Colon (tissue), 2 donors: Measurements from ENCODE around the gene DNAJA2.
"Not testable (repeated sequence)": the region's sequence is repeated elsewhere in the genome, so short reads cannot be mapped to it uniquely, and the experiment has no call there.

ENCODE experiments used
- FAIRE-seq: peaks from 2 replicates; lab custom pipeline; 2012; peaks lifted over from hg19 to GRCh38; lab: Jason Lieb, UNC
- donor health status: control.
- donor health status: control.

DNAJA2 gene

GRCh38 chr16:46973207-46973995 lies at the start of gene DNAJA2:
TSS of gene DNAJA2 (minus strand) at chr16:46973674. CDS start at chr16:46973572, 102 bp downstream.
- FAIRE-seq: no peak

- FAIRE-seq: no peak
These were observed 46.1 kb upstream of the DNAJA2 start for GRCh38 chr16:47019568-47019967.

DNA sequence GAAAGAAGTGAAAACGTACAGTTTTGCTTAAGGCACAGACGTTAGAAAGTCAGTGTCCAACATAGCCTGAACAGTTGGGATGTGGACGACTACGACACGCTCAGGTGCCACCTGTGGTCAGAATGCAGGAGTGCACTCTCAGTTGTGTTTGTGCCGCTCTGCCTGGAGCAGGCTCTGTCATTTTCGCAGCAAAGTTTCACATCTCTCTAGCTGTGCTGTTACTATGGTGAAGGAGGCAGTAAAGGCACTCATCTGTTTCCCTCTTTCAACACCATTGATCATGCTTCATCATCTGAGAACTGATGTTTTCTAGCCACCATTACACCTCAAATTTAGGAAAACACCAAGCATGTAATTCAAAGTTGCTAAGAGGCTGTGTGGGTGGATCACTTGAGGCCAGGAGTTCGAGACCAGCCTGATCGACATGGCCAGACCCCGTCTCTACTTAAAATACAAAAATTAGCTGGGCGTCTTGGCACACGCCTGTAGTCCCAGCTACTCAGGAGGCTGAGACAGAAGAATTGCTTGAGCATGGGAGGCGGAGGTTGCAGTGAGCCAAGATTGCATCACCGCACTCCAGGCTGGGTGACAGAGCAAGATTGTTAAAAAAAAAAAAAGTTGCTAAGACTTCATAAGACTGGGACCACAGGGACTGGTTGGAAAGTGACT lies 44.9 kb upstream of the DNAJA2 start:
- FAIRE-seq: no peak

DNA sequence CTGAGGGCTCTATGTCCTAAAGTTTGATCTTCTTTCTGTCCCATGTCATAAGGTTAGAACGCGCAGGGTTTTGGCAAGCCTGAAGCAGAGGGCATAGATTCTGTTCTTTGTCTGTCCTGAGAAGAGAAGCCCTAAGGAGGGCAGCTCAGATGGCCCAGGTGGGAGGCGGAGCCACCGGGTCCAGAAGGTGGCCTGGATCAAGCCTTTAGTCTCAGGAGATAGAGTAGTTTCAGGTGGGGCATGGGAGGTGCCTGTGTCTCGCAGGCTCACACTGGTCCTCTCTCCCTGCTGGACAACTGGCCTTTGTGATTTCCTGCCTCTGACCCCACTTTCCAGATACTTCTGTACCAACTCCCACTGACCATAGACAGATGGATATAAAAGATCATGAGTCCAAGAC lies 44.2 kb upstream of the DNAJA2 start:
- FAIRE-seq: no peak

- no peak for FAIRE-seq
These were observed 43.2 kb upstream of the DNAJA2 start for GRCh38 chr16:47016700-47017133.

GRCh38 chr16:47013910-47014309 lies 40.4 kb upstream of the DNAJA2 start:
- FAIRE-seq: no peak

- no peak for FAIRE-seq
These were observed 39.7 kb upstream of the DNAJA2 start for GRCh38 chr16:47013172-47013571.

GRCh38 chr16:47010812-47011211 lies 37.3 kb upstream of the DNAJA2 start:
- not testable (repeated sequence) for FAIRE-seq

- no peak for FAIRE-seq
These were observed 35.1 kb upstream of the DNAJA2 start for GRCh38 chr16:47008612-47009011.

DNA sequence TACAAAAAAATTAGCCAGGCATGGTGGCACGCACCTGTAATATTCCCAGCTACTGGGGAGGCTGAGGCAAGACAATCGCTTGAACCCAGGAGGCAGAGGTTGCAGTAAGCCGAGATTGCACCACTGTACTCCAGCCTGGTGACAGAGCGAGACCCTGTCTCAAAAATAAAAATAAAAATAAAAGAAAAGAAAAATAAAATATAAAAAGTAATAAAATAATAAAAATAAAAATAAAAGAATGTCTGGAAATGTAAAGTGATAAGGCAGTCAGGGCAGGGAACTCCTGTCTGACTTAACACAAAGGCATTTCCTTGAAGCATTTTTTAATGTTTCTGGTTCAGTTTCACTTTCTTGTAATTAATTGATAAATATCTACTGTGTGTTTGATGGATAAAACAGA lies 34.7 kb upstream of the DNAJA2 start:
- no peak for FAIRE-seq

DNA sequence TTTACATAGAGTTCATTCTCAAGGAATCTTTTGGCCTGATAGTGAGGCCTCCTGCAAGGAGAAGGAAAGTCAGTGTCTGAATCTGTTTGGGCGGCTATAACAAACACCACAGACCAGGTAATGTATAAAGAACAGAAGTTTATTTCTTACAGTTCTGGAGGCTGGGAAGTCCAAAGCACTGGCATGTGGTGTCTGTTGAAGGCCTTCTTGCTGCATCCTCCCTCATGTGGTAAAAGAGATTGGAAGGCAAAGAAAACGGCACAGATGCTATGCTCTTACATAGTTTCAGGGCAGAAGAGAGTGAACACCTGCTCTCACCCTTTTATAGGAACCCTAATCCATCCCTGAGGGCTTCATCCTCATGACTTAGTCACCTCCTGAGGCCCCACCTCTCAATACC lies 31.2 kb upstream of the DNAJA2 start:
- FAIRE-seq: no peak

GRCh38 chr16:47000066-47000465 lies 26.6 kb upstream of the DNAJA2 start:
- not testable (repeated sequence) for FAIRE-seq

GRCh38 chr16:46997844-46998243 lies 24.4 kb upstream of the DNAJA2 start:
- FAIRE-seq: no peak

DNA sequence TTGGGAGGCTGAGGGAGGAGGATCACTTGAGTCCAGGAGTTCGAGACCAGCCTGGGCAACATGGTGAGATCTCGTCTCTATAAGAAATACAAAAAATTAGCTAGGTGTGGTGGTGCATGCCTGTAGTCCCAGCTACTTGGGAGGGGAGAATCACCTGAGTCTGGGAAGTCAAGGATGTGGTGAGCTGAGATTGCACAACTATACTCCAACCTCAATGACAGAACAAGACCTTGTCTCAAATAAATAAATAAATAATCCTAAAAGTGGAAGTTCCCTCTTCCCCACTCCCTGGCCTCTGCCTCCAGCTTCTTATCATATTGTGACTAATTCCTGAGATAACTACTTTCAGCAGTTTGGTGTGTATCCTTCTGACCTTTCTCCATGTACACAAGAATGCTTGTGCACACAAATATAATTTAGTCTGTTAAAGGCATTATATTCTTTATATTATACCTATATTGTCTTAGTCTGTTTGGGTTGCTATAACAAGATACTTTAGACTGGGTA lies 23.5 kb upstream of the DNAJA2 start:
- FAIRE-seq: no peak

DNA sequence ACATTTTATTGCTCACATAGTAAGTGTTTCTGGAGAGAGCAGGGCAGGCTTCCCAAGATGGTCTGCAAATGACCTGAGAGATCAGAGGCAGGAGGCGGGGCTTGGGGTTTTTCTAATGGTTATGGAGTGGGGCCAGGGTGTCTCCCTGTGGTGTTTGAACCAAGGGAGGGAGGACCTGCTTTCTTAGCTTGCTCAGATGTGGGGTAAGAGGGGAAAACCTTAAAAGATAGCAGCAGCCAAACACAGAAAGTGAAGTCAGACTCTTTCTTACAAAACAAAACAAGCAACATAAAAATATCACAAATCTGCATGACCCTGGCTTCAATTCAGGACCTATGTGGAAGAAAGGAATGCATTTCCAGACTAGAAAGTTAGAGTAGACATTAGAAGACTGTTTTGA lies 22.9 kb upstream of the DNAJA2 start:
- FAIRE-seq: no peak

GRCh38 chr16:46991729-46992704 lies 18.5 kb upstream of the DNAJA2 start:
- FAIRE-seq: no peak

DNA sequence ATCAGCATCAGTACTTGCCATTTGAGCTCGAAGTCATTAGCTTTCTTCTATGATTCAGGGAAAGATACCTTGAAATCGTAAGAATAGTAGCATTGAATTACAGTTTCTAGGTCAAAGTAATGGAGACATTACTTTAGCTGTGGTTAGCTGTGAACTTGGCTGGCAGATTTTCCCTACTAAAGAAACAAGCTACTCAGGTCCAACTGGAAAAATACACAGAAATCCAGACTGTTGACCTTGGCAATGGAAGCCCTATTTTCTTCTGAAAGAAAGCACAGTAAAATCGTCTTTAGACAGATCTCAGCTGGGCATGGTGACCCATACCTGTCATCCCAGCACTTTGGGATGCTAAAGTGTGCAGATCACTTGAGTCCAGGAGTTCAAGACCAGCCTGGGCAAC lies 13.4 kb upstream of the DNAJA2 start:
- FAIRE-seq: no peak

- FAIRE-seq: no peak
These were observed 13.0 kb upstream of the DNAJA2 start for GRCh38 chr16:46986438-46986837.

DNA sequence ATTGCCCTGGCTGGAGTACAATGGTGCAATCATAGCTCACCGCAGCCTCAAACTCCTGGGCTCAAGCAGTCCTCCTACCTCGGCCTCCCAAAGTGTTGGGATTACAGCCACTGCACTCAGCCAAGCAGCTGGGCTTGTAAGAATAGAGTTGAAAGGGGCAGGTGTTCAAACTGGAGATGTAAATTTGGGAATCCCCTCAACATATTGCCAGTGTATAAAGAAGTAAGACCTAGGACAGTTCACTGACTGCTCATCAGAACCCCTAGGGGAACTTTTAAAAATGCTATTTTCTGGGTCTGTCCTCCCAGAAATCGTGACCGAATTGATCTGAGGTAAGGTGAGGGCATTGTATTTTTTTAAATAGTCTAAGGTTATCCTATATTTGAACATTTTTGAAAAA lies 8.9 kb upstream of the DNAJA2 start:
- FAIRE-seq: no peak

- FAIRE-seq: no peak
These were observed 7.5 kb upstream of the DNAJA2 start for GRCh38 chr16:46980926-46981325.

- FAIRE-seq: no peak
These were observed 3.1 kb upstream of the DNAJA2 start for GRCh38 chr16:46976550-46976949.

DNA sequence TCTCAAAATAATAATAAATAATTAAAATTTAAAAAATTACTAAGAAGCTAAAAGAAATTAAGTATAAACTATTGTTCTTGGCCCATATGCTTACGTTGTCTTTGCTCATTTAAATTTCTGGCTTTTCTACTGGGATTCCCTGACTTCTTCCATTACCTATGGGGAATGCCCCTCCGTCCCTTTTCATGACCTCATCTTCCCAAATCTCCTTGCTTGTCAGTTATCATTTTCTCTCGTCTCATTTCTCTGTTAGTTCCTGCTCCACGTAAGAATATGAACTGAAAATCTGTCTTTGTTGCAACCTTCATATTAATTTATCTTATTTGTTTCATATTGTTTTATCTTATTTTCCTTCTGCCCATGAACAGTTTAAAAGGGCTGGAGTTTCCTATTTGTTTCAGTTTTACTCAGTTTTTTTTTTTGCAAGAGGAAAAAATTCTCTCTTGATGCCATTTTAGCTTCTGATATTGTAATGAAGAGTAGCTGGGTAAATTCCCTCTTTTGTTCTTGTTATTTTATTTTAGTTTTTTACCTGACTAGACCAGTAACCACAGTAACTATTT lies 2.5 kb upstream of the DNAJA2 start:
- FAIRE-seq: no peak
